H1 (cell line): ENCODE measurements around the gene MEF2C.

Experiments used
- ATF3 ChIP-seq: IDR thresholded peaks from 2 replicates; pipeline ENCODE4 v1.6.1; 2011; ENCODE audit warnings: low read depth, mild to moderate bottlenecking, low read length; ENCODE audit not compliant: insufficient read depth
- CTCF ChIP-seq, 3 experiments: IDR thresholded peaks; 1 replicate in 2 of 3; 2 replicates in 1 of 3; pipeline versions ENCODE4 v1.5.1 to v1.6.1; 2011; ENCODE audit warnings: low read length in 3 of 3, mild to moderate bottlenecking in 3 of 3, inconsistent platforms in 2 of 3, low read depth in 1 of 3, moderate library complexity in 1 of 3; ENCODE audit not compliant: insufficient read depth in 1 of 3; ENCODE audit errors: control extremely low read depth in 1 of 3
- POLR2A ChIP-seq, 2 experiments: IDR thresholded peaks; 1 replicate in 1 of 2; 2 replicates in 1 of 2; pipeline ENCODE4 v1.6.1; 2011; ENCODE audit warnings: low read depth in 2 of 2, low read length in 2 of 2, mild to moderate bottlenecking in 2 of 2; ENCODE audit errors: control extremely low read depth in 1 of 2
- RFX5 ChIP-seq: IDR thresholded peaks from 2 replicates; pipeline ENCODE4 v1.6.1; 2011; ENCODE audit warnings: low read depth, low read length, improper control_type of control experiment, borderline replicate concordance
- YY1 ChIP-seq: IDR thresholded peaks from 2 replicates; pipeline ENCODE4 v1.6.1; 2011; ENCODE audit warnings: low read depth, mild to moderate bottlenecking, low read length

- no peak for TF ChIP-seq POLR2A (IDR thresholded peaks at IDR 0.05; ENCODE audit: control extremely low read depth in 1 of 2, low read depth in 2 of 2, low read length in 2 of 2)
- TF ChIP-seq RFX5 = no peak
- TF ChIP-seq YY1 = no peak
- TF ChIP-seq CTCF (IDR thresholded peaks at IDR 0.05; ENCODE audit: control extremely low read depth in 1 of 3, insufficient read depth in 1 of 3, low read depth in 1 of 3, low read length in 3 of 3) = no peak
- TF ChIP-seq ATF3 = no peak
Observed at GRCh38 chr5:88839238-88839637, 43.7 kb downstream of the MEF2C start.
